Measurements from ENCODE around the gene IGFN1.

Gene IGFN1

GRCh38 chr1:201192261-201192788 lies 1.7 kb downstream of the IGFN1 start:
- TF ChIP-seq, protein P1, sequence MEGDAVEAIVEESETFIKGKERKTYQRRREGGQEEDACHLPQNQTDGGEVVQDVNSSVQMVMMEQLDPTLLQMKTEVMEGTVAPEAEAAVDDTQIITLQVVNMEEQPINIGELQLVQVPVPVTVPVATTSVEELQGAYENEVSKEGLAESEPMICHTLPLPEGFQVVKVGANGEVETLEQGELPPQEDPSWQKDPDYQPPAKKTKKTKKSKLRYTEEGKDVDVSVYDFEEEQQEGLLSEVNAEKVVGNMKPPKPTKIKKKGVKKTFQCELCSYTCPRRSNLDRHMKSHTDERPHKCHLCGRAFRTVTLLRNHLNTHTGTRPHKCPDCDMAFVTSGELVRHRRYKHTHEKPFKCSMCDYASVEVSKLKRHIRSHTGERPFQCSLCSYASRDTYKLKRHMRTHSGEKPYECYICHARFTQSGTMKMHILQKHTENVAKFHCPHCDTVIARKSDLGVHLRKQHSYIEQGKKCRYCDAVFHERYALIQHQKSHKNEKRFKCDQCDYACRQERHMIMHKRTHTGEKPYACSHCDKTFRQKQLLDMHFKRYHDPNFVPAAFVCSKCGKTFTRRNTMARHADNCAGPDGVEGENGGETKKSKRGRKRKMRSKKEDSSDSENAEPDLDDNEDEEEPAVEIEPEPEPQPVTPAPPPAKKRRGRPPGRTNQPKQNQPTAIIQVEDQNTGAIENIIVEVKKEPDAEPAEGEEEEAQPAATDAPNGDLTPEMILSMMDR (IDR thresholded peaks at IDR 0.05; ENCODE audit: low read depth, low read length) = no peak
- no peak overlapping the region for H3K4me3 ChIP-seq (ENCODE audit: low read depth, low read length)

DNA sequence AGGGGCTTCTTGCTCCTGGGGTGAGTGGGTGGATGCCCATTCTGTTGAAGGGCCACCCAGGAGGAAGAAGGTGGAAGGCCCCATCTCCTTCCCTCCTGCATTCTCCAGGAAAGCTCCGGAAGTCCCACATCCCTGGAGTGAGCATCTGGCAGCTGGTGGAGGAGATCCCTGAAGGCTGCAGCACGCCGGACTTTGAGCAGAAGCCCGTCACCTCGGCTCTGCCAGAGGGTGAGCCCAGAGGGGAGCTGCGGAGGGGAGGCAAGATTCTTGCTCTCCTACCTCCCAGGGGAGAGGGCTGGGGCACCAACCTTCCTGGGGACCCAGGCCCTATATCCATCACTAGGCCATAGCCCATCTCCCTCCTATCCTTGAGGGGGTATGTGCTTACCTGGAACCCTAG lies 3.4 kb downstream of the IGFN1 start:
- TF ChIP-seq, protein P1 (IDR thresholded peaks at IDR 0.05; ENCODE audit: low read depth, low read length) = no peak
- H3K4me3 ChIP-seq (ENCODE audit: low read depth, low read length) = no peak overlapping the region

- H3K4me3 ChIP-seq (ENCODE audit: low read depth, low read length) = no peak overlapping the region
- TF ChIP-seq, protein P1 (IDR thresholded peaks at IDR 0.05; ENCODE audit: low read depth, low read length) = no peak
Observed at GRCh38 chr1:201198598-201198997, 8.0 kb downstream of the IGFN1 start.

GRCh38 chr1:201205036-201205435 lies 14.4 kb downstream of the IGFN1 start:
- no peak overlapping the region for H3K4me3 ChIP-seq (ENCODE audit: low read depth, low read length)
- TF ChIP-seq, protein P1 (IDR thresholded peaks at IDR 0.05; ENCODE audit: low read depth, low read length) = no peak

DNA sequence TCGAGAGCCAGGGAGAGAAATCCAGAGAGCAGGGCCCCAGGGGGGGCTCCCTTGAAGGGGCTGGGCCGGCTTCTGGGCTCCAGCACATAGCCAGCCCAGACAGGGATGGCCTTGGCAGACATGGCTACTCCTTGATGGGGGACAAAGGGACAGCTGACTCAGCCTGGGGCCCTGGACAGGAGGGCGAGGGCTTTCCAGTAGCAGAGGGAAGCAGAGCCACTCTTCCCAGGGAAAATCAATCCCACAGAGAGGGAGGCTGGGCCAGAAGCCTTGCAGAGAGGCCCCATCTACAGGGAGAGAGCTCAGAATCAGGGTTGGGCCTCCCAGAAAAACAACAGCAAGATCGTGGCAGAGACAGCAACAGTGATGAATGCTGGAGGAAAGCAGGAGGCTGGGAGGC lies 15.6 kb downstream of the IGFN1 start:
- no peak overlapping the region for H3K4me3 ChIP-seq (ENCODE audit: low read depth, low read length)
- TF ChIP-seq, protein P1 (IDR thresholded peaks at IDR 0.05; ENCODE audit: low read depth, low read length) = no peak

DNA sequence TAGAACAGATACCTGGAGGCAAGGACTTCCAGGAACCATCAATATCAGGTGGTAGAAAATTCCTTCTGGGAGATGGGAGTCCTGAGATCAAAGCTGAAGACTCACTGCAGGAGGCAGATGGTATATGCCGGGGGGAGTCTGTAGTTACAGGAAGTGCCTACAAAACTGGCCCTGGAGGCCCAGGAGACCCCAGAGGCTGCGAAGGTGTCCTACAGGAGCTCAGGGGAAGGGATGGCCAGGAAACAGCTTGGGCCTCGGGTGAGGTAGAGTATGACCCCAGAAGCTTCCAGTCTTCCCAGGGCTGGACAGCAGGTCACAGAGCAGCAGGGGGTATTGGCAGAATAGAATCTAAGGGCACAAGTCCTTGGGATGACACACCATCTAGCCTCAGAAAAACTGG lies 16.4 kb downstream of the IGFN1 start:
- H3K4me3 ChIP-seq (ENCODE audit: low read depth, low read length) = no peak overlapping the region
- TF ChIP-seq, protein P1 (IDR thresholded peaks at IDR 0.05; ENCODE audit: low read depth, low read length) = no peak

GRCh38 chr1:201208236-201208635 lies 17.6 kb downstream of the IGFN1 start:
- H3K4me3 ChIP-seq (ENCODE audit: low read depth, low read length) = no peak overlapping the region
- TF ChIP-seq, protein P1 (IDR thresholded peaks at IDR 0.05; ENCODE audit: low read depth, low read length) = no peak

Data from WI38 (cell line).